B cell (primary cell): ENCODE results near the gene CLCN2. TPM values are rescaled to one million over a fixed set of nuclear protein-coding genes. Genes with fewer than 3 reads are reported as not detected.

ENCODE experiments used
- polyA plus RNA-seq: library from polyadenylated mRNA; depleted of rRNA; stranded (reverse); fragments of >200 nt; gene quantifications from 2 replicates; pipeline ENCODE4 v1.2.3, GENCODE V29; 2012
- small RNA-seq: library from RNA; depleted of rRNA; stranded (forward); fragments of <200 nt; gene quantifications from one replicate; pipeline ENCODE3, GENCODE V24; 2012; ENCODE audit warnings: low replicate concordance, low read depth; ENCODE audit not compliant: insufficient read length
- total RNA-seq, 2 donors: library from RNA; stranded (reverse); fragments of 120-200 nt in 1 of 2; gene quantifications; 1 replicate in 1 of 2; 2 replicates in 1 of 2; pipeline versions ENCODE4 v1.2.3 to v1.2.4, GENCODE V29; 2013 to 2022

The CLCN2 gene
- total and polyA plus RNA-seq, 2 donors (not counting 1 experiment from before 2014, with no cell fraction given) = 6.1 to 8.1 TPM

Small RNA genes lying within 50 kb of the gene (small RNA-seq; reads per million reads assigned to genes)
- 5,141 reads per million, percentile 99 among the genes with 10 or more reads in this experiment for gene SNORD66

Other genes starting within 250 kb of the CLCN2 start
- gene EIF2B5, start 226.2 kb downstream of the CLCN2 start, total RNA-seq = 83.8 and 85.9 TPM in 2 replicates
- 73.2 and 77.1 TPM in 2 replicates for gene EIF2B5, start 226.2 kb downstream of the CLCN2 start, polyA plus RNA-seq
- gene DVL3, start 206.2 kb downstream of the CLCN2 start, total RNA-seq = 81.3 and 92.0 TPM in 2 replicates
- gene DVL3, start 206.2 kb downstream of the CLCN2 start, polyA plus RNA-seq = 42.7 and 49.4 TPM in 2 replicates
- gene AP2M1, start 186.8 kb downstream of the CLCN2 start, total RNA-seq = 191 and 207 TPM in 2 replicates
- gene AP2M1, start 186.8 kb downstream of the CLCN2 start, polyA plus RNA-seq = 132 and 171 TPM in 2 replicates
- 115 and 131 TPM in 2 replicates for gene ABCF3, start 175.4 kb downstream of the CLCN2 start, total RNA-seq
- gene ABCF3, start 175.4 kb downstream of the CLCN2 start, polyA plus RNA-seq = 74.0 and 86.5 TPM in 2 replicates
- 0.37 TPM in 1 of 2 replicates, not detected in the other for gene VWA5B2, start 132.0 kb downstream of the CLCN2 start, total RNA-seq
- gene VWA5B2, start 132.0 kb downstream of the CLCN2 start, polyA plus RNA-seq = 0.09 and 0.10 TPM in 2 replicates
- gene ALG3, start 112.6 kb downstream of the CLCN2 start, total RNA-seq = 32.7 and 38.6 TPM in 2 replicates
- 29.9 and 36.1 TPM in 2 replicates for gene ALG3, start 112.6 kb downstream of the CLCN2 start, polyA plus RNA-seq
- 1.5 and 2.0 TPM in 2 replicates for gene EEF1AKMT4, start 111.9 kb downstream of the CLCN2 start, total RNA-seq
- 0.61 and 2.5 TPM in 2 replicates for gene EEF1AKMT4, start 111.9 kb downstream of the CLCN2 start, polyA plus RNA-seq
- gene CAMK2N2, start 100.1 kb downstream of the CLCN2 start, total RNA-seq = 0.29 TPM in 1 of 2 replicates, not detected in the other
- gene CAMK2N2, start 100.1 kb downstream of the CLCN2 start, polyA plus RNA-seq = not detected in 2 replicates
- not detected in 2 replicates for gene ECE2, start 85.6 kb downstream of the CLCN2 start, total RNA-seq
- gene ECE2, start 85.6 kb downstream of the CLCN2 start, polyA plus RNA-seq = not detected in 2 replicates
- gene PSMD2, start 62.4 kb downstream of the CLCN2 start, total RNA-seq = 140 and 145 TPM in 2 replicates
- gene PSMD2, start 62.4 kb downstream of the CLCN2 start, polyA plus RNA-seq = 79.4 and 119 TPM in 2 replicates
- gene EIF4G1, start 47.0 kb downstream of the CLCN2 start, total RNA-seq = 160 TPM in 2 replicates
- 65.8 and 111 TPM in 2 replicates for gene EIF4G1, start 47.0 kb downstream of the CLCN2 start, polyA plus RNA-seq
- 11.7 and 14.0 TPM in 2 replicates for gene FAM131A, start 24.0 kb downstream of the CLCN2 start, total RNA-seq
- gene FAM131A, start 24.0 kb downstream of the CLCN2 start, polyA plus RNA-seq = 11.8 and 13.4 TPM in 2 replicates
- gene POLR2H, start 105 bp upstream of the CLCN2 start, total RNA-seq = 60.4 and 62.4 TPM in 2 replicates
- gene POLR2H, start 105 bp upstream of the CLCN2 start, polyA plus RNA-seq = 106 and 140 TPM in 2 replicates
- not detected in 2 replicates for gene THPO, start 16.6 kb upstream of the CLCN2 start, total RNA-seq
- gene THPO, start 16.6 kb upstream of the CLCN2 start, polyA plus RNA-seq = not detected in 2 replicates
- not detected in 2 replicates for gene CHRD, start 18.4 kb upstream of the CLCN2 start, total RNA-seq
- 0.10 TPM in 1 of 2 replicates, not detected in the other for gene CHRD, start 18.4 kb upstream of the CLCN2 start, polyA plus RNA-seq
- gene EPHB3, start 200.2 kb upstream of the CLCN2 start, total RNA-seq = 0.07 TPM in 1 of 2 replicates, not detected in the other
- 0.06 and 0.43 TPM in 2 replicates for gene EPHB3, start 200.2 kb upstream of the CLCN2 start, polyA plus RNA-seq